ENCODE measurements around the gene CMIP.

The CMIP gene

DNA sequence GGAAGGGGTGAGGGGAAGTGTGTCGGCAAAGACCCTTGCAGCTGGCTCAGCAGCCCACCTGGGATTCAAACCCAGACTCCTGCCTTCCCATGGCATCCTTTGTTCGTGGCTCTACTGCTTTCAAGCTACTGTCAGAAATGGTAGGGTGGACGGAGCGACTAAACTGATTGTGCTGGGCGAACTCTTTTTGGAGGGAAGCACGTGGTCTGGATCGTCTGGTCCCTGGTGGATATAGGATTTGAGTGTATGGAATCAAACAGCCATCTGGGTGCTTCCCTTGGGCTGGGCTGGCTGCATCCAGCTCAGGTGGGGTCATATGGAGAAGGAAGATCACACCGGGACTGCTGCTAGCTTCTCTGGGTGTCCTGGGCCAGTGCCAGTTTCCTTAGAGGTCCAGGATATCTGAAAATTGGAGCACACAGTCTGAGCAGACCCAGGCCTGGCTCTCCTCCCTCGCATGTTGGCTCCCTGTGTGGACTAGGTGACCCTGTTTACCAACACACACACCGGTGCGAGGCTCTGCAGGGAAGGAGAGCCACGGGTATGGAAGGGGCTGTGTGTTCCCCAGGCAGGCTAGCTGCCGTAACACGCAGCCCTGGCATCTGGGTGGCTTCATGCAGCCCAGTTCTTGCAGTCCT, 8.6 kb downstream of the CMIP start:
- TF ChIP-seq NFIC (IDR thresholded peaks at IDR 0.05), result no peak

GRCh38 chr16:81454044-81454443, 9.4 kb downstream of the CMIP start:
- TF ChIP-seq TCF12 (IDR thresholded peaks at IDR 0.05; ENCODE audit: low read depth) (no peak), ZBTB7A (IDR thresholded peaks at IDR 0.05; ENCODE audit: low read depth) (no peak), EGR1 (IDR thresholded peaks at IDR 0.05) (no peak)
- TF ChIP-seq, protein P1, sequence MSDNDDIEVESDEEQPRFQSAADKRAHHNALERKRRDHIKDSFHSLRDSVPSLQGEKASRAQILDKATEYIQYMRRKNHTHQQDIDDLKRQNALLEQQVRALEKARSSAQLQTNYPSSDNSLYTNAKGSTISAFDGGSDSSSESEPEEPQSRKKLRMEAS (IDR thresholded peaks at IDR 0.05), result no peak

GRCh38 chr16:81455006-81455405, 10.4 kb downstream of the CMIP start:
- TF ChIP-seq EP300 (IDR thresholded peaks at IDR 0.05; ENCODE audit: borderline replicate concordance), result no peak
- no peak for TF ChIP-seq CREB1 (IDR thresholded peaks at IDR 0.05; ENCODE audit: low read depth)

DNA sequence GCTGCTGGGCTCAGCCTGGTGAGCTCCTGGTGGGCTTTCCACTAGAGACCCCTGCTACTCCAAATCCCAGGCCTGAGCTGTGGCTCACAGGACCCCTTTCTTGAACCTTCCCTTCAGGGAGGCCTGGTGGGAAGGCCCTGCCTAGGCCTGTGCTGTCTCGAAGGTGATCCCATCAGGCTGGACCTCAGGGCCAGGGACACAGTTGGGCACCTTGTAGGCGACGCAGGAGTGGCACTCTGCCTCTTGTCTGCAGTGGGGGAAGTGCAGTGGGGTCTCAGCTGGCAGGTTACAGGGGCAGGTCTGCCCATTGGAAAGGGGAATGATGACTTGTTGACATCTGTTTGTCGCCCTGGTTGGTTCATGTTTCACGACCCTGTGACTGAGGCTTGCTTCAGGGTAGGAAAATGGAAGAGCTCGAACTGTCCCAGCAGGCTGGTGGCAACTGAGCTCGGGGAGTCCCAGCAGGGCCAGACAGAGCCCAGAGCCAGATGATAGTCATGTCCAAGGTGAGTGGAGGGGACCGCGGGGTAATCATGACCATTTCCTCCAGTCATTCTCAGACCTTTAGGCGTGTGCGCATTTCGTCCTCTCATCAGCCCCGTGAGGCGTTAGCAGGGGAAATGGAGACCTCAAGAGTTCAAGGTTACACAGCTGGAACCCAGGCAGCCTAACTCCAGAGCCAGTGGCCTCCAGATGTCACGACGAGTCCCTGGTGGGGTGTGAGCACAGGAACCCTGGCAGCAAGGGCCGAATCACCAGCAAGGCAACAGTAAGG, 11.3 kb downstream of the CMIP start:
- TF ChIP-seq RAD21 (IDR thresholded peaks at IDR 0.05; ENCODE audit: low read depth) (no peak), USF1 (IDR thresholded peaks at IDR 0.05) (no peak), CEBPB (IDR thresholded peaks at IDR 0.05) (no peak), TCF12 (IDR thresholded peaks at IDR 0.05; ENCODE audit: low read depth) (no peak), ZBTB7A (IDR thresholded peaks at IDR 0.05; ENCODE audit: low read depth) (no peak), FOXM1 (IDR thresholded peaks at IDR 0.05; ENCODE audit: borderline replicate concordance, low read depth) (no peak), TEAD4 (IDR thresholded peaks at IDR 0.05) (no peak), YY1 (IDR thresholded peaks at IDR 0.05; ENCODE audit: low read depth) (no peak), CREB1 (IDR thresholded peaks at IDR 0.05; ENCODE audit: low read depth) (no peak), EGR1 (IDR thresholded peaks at IDR 0.05) (no peak), TAF1 (IDR thresholded peaks at IDR 0.05; ENCODE audit: low read depth) (no peak), EP300 (IDR thresholded peaks at IDR 0.05; ENCODE audit: borderline replicate concordance) (no peak)
- TF ChIP-seq, protein P1 (IDR thresholded peaks at IDR 0.05), result no peak

- TF ChIP-seq USF1 (IDR thresholded peaks at IDR 0.05), result no peak
- TF ChIP-seq YY1 (IDR thresholded peaks at IDR 0.05; ENCODE audit: low read depth), result no peak
- no peak for TF ChIP-seq EP300 (IDR thresholded peaks at IDR 0.05; ENCODE audit: borderline replicate concordance)
- TF ChIP-seq NFIC (IDR thresholded peaks at IDR 0.05), result no peak
- TF ChIP-seq FOXM1 (IDR thresholded peaks at IDR 0.05; ENCODE audit: borderline replicate concordance, low read depth), result no peak
- TF ChIP-seq, protein P1 (IDR thresholded peaks at IDR 0.05), result no peak
- TF ChIP-seq CREB1 (IDR thresholded peaks at IDR 0.05; ENCODE audit: low read depth), result no peak
- no peak for TF ChIP-seq TEAD4 (IDR thresholded peaks at IDR 0.05)
- no peak for TF ChIP-seq RAD21 (IDR thresholded peaks at IDR 0.05; ENCODE audit: low read depth)
- TF ChIP-seq EGR1 (IDR thresholded peaks at IDR 0.05), result no peak
- no peak for TF ChIP-seq TCF12 (IDR thresholded peaks at IDR 0.05; ENCODE audit: low read depth)
- TF ChIP-seq TAF1 (IDR thresholded peaks at IDR 0.05; ENCODE audit: low read depth), result no peak
Observed at GRCh38 chr16:81456523-81457325, 12.1 kb downstream of the CMIP start.

GRCh38 chr16:81457326-81458133, 12.9 kb downstream of the CMIP start:
- TF ChIP-seq TAF1 (IDR thresholded peaks at IDR 0.05; ENCODE audit: low read depth) (no peak), TCF12 (IDR thresholded peaks at IDR 0.05; ENCODE audit: low read depth) (no peak), FOXM1 (IDR thresholded peaks at IDR 0.05; ENCODE audit: borderline replicate concordance, low read depth) (no peak), CEBPB (IDR thresholded peaks at IDR 0.05) (no peak), EP300 (IDR thresholded peaks at IDR 0.05; ENCODE audit: borderline replicate concordance) (no peak), EGR1 (IDR thresholded peaks at IDR 0.05) (no peak), CREB1 (IDR thresholded peaks at IDR 0.05; ENCODE audit: low read depth) (no peak)

DNA sequence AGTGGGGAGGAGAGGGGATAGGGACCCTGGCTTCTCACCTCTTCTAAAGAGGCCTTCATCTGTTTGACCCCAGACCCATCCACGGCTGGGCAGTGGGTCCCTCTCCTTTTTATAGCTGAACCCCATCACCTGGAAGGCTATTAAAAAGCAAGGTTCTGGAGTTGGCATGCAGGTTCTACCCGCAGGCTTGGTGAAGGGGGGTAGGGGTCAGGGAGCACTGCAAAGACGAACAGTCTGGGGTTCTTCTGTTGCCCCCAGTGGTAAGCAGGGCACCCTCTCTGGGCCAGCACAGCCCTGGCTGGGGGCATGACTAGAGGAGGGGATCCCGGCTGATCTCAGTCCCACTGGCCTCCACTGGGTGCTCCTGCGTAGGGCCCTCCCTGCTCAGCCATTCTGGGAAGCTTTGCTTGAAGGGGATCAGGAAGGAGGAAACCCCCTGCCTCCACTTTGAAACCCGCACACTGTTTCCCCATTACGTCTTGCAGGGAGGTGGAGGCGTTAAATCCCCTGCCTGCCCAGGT, 13.6 kb downstream of the CMIP start:
- TF ChIP-seq ZBTB7A (IDR thresholded peaks at IDR 0.05; ENCODE audit: low read depth), result no peak
- TF ChIP-seq FOXM1 (IDR thresholded peaks at IDR 0.05; ENCODE audit: borderline replicate concordance, low read depth), result no peak
- no peak for TF ChIP-seq TAF1 (IDR thresholded peaks at IDR 0.05; ENCODE audit: low read depth)
- TF ChIP-seq CREB1 (IDR thresholded peaks at IDR 0.05; ENCODE audit: low read depth), result no peak
- no peak for TF ChIP-seq EP300 (IDR thresholded peaks at IDR 0.05; ENCODE audit: borderline replicate concordance)
- TF ChIP-seq NFIC (IDR thresholded peaks at IDR 0.05), result no peak
- TF ChIP-seq YY1 (IDR thresholded peaks at IDR 0.05; ENCODE audit: low read depth), result no peak
- no peak for TF ChIP-seq TEAD4 (IDR thresholded peaks at IDR 0.05)
- TF ChIP-seq CEBPB (IDR thresholded peaks at IDR 0.05), result no peak
- TF ChIP-seq, protein P2, sequence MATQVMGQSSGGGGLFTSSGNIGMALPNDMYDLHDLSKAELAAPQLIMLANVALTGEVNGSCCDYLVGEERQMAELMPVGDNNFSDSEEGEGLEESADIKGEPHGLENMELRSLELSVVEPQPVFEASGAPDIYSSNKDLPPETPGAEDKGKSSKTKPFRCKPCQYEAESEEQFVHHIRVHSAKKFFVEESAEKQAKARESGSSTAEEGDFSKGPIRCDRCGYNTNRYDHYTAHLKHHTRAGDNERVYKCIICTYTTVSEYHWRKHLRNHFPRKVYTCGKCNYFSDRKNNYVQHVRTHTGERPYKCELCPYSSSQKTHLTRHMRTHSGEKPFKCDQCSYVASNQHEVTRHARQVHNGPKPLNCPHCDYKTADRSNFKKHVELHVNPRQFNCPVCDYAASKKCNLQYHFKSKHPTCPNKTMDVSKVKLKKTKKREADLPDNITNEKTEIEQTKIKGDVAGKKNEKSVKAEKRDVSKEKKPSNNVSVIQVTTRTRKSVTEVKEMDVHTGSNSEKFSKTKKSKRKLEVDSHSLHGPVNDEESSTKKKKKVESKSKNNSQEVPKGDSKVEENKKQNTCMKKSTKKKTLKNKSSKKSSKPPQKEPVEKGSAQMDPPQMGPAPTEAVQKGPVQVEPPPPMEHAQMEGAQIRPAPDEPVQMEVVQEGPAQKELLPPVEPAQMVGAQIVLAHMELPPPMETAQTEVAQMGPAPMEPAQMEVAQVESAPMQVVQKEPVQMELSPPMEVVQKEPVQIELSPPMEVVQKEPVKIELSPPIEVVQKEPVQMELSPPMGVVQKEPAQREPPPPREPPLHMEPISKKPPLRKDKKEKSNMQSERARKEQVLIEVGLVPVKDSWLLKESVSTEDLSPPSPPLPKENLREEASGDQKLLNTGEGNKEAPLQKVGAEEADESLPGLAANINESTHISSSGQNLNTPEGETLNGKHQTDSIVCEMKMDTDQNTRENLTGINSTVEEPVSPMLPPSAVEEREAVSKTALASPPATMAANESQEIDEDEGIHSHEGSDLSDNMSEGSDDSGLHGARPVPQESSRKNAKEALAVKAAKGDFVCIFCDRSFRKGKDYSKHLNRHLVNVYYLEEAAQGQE (IDR thresholded peaks at IDR 0.05; ENCODE audit: low read depth), result no peak
- TF ChIP-seq USF1 (IDR thresholded peaks at IDR 0.05), result no peak
- TF ChIP-seq RAD21 (IDR thresholded peaks at IDR 0.05; ENCODE audit: low read depth), result no peak
- TF ChIP-seq EGR1 (IDR thresholded peaks at IDR 0.05), result no peak
- no peak for TF ChIP-seq TCF12 (IDR thresholded peaks at IDR 0.05; ENCODE audit: low read depth)
- TF ChIP-seq, protein P1 (IDR thresholded peaks at IDR 0.05), result no peak
